GM10847 (cell line): Measurements from ENCODE around the gene DAZAP1.

Experiments
- POLR2A ChIP-seq: IDR thresholded peaks from 2 replicates; pipeline ENCODE4 v1.6.1; 2011; ENCODE audit not compliant: insufficient read length; ENCODE audit errors: extremely low read depth

The DAZAP1 gene

DNA sequence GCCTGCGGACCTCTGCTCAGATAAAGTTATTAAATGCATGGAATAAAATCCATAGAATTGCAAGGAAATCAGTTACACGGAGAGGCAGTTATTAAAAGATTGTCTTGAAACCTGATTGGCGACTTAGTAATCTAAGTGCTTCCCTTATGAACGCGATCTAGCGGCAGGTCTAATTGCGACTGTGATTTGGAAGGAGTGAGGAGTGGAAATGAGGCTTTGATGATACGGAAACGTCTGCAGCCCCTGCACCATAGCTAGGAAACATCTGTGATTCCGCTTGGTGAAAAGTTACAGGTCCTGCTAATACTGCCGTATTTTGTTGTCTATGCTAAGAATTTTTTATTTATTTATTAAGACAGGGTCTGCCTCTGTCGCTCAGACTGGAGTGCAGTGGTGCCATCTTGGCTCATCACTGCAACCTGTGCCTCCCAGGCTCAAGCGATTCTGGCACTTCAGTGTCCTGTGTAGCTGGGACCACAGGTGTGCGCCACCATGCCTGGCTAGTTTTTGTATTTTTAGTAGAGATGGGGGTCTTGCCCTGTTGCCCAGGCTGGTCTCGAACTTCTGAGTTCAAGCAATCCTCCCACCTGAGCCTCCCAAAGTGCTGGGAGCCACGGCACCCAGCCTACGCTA, 22.8 kb upstream of the DAZAP1 start:
- no peak for TF ChIP-seq POLR2A

GRCh38 chr19:1385816-1386215, 21.6 kb upstream of the DAZAP1 start:
- no peak for TF ChIP-seq POLR2A

DNA sequence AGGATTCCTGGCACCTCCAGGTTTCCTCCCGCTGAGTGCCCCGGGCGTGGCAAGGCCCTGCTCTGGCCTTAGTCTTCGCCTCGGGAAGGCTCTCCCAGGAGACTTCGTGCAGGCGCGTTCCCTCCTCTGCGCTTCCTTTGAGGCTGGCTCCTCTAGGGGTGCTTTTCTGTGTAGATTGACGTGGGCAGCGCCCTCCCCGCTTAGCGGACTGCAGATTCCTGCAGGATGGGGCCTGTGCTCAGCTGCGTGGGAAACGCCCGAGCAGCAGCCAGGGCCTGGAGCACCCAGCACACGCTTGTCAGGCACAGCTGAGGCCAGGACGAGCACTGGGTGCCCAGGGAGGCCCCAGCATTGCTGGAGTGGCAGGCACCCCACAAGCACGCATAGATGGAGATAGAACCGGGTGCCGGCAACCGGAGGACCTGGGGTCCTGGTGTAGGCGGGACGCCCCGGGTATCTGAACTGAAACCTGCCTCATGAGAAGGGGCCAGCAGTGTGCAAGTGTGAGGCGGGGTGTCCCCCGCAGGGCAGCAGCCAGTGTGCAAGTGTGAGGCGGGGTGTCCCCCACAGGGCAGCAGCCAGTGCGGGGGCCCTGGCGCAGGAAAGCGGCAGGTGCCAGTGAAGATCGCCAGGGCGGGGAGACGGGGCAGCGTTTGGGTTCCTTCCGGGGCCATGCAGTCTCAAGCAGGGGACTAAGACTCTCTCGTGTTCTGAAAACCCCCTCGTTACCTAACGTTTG, 20.3 kb upstream of the DAZAP1 start:
- TF ChIP-seq POLR2A = no peak

GRCh38 chr19:1387684-1388636, 19.4 kb upstream of the DAZAP1 start:
- TF ChIP-seq POLR2A = no peak

- no peak for TF ChIP-seq POLR2A
Measured at GRCh38 chr19:1388637-1389026, 18.8 kb upstream of the DAZAP1 start.

- TF ChIP-seq POLR2A = no peak
Measured at GRCh38 chr19:1389033-1389940, 18.1 kb upstream of the DAZAP1 start.

GRCh38 chr19:1390890-1391423, 16.4 kb upstream of the DAZAP1 start:
- TF ChIP-seq POLR2A = no peak

GRCh38 chr19:1392407-1392806, 15.0 kb upstream of the DAZAP1 start:
- no peak for TF ChIP-seq POLR2A

DNA sequence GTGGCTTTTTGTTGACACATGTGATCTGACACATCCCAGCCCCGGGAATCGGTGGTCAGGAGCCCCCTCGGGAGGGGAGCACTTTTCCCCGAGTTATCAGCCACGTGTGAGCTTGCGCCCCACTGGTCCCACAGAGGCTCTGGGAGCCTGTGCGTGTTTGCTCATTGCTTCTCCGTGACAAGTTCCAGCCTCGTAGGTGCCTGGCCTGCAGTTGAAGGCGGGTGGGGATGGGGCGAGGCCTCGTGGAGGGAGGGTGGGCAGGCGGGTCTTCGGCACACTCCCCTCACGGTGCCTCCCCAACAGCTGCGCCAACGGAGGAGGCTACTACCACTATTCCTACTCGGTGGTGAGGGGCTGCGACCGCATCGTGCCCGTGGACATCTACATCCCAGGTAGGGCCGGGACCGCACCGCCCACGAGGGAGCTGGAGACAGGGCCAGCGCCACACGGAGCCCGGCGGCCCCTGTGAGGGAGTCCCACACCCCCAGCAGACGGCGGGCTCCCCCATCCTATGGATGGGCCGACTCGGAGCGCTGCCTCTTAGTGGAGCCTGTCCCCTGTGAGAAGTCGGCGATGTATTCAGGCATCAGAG, 14.4 kb upstream of the DAZAP1 start:
- no peak for TF ChIP-seq POLR2A

GRCh38 chr19:1393841-1394240, 13.5 kb upstream of the DAZAP1 start:
- no peak for TF ChIP-seq POLR2A

DNA sequence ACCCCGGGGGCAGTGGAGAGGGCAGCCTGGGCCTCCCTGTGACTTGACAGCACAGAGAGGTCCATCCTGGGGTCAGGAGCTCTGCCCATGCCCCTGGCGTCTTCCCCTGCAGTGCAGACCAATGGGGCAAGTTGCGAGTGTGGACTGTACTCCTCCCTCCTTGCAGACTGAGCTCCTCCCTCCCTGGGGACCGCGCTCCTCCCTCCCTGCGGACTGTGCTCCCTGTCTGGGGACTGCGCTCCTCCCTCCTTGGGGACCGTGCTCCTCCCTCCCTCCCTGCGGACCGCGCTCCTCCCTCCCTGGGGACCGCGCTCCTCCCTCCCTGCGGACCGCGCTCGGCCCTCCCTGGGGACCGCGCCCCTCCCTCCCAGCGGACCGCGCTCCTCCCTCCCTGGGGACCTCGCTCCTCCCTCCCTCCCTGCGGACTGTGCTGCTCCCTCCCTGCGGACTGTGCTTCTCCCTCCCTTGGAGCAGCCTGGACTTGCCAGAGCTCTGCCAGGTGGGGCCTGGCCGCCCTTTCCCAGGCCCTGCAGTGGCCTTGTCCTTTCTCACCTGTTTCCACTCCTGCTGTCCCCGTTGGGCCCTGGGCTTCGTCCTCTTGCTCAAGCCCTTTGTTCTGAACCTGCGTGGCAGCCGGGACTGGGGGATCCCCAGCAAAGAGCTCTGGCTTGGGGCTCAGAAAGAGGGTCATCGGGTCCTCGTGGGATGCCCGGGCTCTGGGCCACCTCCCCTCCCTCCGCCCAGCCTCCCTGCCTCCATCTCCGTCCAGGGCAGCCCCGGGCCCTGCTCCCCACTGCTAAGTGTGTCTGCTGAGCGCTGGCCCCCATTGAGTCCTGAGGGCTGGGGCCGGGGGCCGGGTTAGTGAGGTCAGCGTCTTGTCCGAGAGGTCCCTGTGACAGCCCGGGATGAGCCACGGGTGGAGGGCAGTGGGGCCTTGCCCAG, 12.9 kb upstream of the DAZAP1 start:
- TF ChIP-seq POLR2A = no peak

DNA sequence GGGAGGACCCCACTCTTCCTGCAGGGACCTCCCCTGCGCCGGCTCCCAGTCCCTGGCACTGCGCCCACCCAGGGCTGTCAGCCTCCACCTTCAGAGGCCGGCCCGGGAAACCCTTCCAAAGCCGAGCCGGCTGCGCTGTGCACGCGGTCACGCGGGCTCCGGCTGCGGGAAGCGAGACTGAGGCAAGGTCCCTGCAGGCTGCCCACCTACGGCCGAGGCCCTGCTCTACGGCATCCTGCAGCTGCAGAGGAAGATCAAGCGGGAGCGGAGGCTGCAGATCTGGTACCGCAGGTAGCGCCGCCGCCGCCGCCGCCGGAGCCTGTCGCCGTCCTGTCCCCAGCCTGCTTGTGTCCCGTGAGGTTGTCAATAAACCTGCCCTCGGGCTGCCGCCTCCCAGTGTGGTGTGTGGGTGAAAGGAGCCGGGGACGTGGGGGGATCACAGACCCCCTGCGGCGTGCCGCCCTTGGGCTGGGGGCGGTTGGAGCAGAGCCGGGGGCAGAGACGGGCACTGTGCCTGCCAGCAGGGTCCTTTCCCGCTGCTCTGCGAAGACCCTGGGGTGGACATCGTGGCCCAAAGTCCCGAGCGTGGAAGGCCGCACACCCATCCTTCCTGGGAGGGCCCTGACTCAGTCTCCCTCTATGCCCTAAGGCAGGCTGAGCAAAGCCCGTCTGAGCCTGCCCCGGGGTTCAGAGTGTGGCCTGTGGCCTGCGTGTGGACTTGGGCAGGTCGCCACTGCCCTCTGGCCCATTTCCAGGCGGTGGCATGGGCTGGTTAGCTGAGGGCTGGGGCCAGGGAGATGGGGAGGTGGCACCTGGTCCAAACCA, 12.0 kb upstream of the DAZAP1 start:
- TF ChIP-seq POLR2A = no peak
